HG02970 (cell line): ENCODE measurements around the gene AK1.
"Not testable (repeated sequence)": the region's sequence is repeated elsewhere in the genome, so short reads cannot be mapped to it uniquely, and the experiment has no call there.

Source experiments
- ATAC-seq: cut with Tn5 transposase; IDR thresholded peaks from one replicate; pipeline ENCODE4 v1.9.1; 2021; ENCODE audit warnings: mild to moderate bottlenecking, moderate library complexity, moderate number of reproducible peaks; ENCODE audit not compliant: unreplicated experiment, low FRiP score

Gene AK1

DNA sequence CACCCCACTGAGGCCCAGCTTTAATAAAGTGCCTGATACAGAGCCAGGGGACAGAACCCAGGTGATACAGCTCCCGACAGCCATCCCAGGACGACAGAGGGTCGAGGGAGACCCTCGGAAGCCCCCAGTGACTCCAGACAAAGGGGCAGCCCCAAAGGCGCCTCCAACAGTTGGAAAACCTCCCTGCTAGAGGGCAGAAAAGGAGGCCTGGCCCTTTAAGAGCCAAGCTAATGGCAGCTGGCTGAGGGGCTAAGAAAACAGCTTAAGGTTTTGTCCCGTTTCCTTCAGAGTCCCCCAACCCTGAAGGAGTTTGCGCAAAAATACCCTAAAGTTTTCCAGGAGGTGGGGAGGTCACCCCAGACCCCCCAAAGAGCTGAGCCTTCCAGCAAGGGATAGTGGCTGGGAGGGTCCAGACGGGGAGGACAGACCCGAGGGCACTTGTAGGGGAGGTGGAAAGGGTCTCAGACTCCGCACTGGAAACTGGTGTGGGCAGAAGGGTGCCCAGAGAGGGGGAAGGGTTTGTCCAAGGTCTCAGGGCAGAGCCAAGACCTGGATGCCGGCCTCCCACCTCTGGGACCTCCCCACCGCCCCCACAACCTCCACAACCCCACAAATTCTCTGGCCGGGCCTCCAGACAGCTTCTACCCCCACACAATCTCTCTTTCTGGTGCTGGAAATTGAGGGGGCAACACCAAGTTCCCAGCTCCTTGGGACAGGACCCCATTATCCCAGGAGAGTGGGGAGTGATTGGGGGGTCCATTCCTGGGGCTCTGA, 8.2 kb upstream of the AK1 start:
- ATAC-seq, result no peak

DNA sequence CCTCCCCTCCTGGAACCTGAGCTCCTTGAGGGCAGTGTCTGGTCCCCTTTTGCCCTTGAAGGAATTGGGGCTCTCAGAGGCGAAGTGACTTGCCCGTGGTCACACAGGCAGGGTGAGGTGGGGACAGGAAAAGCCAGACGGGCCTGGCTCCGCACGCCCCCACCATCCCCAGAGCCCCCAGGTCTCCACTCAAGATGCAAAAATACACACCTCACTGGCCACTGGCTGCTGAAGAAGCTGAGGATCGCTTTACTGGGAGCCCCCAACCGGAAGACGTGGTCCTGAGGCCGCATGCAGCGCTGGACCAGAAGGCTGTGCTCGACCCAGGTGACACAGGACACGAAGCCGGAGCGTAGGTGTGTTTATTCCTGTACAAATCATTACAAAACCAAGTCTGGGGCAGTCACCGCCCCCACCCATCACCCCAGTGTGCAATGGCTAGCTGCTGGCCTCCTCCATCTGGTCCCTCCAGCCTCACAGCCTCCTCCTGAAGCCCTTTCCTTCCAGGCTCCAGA, 7.6 kb upstream of the AK1 start:
- ATAC-seq, result no peak

- no peak for ATAC-seq
These were observed 7.0 kb upstream of the AK1 start for GRCh38 chr9:127884427-127884911.

GRCh38 chr9:127883959-127884358, 6.5 kb upstream of the AK1 start:
- ATAC-seq, result no peak

DNA sequence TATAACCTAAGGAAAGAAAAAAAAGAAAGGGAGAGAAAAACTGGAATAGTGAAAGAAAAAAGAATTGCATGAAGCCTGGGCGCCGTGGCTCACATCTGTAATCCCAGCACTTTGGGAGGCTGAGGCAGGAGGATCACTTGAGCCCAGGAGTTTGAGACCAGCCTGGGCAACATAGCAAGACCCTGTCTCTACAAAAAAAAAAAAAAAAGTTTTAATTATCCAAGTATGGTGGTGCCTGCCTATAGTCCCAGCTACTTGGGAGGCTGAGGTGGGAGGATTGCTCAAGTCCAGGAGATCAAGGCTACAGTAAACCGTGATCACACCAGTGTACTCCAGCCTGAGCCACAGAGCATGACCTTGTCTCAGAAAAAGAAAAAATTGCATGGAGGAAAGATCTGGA, 4.2 kb upstream of the AK1 start:
- not testable (repeated sequence) for ATAC-seq

- ATAC-seq, result no peak
These were observed 2.7 kb upstream of the AK1 start for GRCh38 chr9:127880143-127880542.

GRCh38 chr9:127878652-127879390, 1.3 kb upstream of the AK1 start:
- ATAC-seq, result no peak

- ATAC-seq, result no peak
These were observed 651 bp upstream of the AK1 start for GRCh38 chr9:127878001-127878651.

DNA sequence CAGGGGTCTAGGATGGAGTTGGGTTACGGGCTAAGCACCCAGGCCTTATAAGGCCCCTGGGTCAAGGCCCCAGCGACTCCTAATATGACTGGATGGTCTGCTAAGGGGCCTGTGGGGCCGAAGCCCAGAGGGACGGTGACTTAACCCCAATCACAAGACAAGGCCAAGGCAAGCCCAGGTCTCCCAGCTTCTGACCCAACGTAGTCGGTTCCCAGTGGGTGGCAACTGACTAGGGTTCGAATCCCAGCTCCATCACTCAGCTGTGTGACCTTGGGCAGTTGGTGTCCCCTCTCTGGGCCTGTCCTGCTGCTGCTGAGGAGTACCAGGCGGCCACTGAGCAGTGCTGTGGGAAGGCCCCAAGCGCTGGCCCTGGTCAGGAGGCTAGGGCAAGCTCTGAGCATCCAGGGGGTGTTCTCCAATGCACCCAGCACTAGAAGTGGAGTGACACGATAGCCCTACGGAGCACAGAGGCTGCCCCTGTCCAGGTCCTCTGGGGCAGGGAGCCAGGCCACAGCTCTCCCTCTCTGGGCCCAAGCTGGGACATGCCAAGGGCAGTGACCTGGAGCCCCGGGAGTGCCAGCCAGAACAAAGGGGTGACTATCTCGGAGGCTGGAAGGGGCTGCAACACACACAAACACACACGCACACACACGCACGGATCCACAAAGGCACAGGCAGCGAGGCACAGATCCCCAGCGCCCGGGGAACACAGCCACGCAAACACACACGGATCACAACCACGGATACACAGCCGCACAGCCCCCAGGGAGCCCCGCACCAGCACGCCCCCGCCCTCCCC, 512 bp downstream of the AK1 start:
- no peak for ATAC-seq

GRCh38 chr9:127876026-127876763, 1.3 kb downstream of the AK1 start:
- ATAC-seq, result no peak

DNA sequence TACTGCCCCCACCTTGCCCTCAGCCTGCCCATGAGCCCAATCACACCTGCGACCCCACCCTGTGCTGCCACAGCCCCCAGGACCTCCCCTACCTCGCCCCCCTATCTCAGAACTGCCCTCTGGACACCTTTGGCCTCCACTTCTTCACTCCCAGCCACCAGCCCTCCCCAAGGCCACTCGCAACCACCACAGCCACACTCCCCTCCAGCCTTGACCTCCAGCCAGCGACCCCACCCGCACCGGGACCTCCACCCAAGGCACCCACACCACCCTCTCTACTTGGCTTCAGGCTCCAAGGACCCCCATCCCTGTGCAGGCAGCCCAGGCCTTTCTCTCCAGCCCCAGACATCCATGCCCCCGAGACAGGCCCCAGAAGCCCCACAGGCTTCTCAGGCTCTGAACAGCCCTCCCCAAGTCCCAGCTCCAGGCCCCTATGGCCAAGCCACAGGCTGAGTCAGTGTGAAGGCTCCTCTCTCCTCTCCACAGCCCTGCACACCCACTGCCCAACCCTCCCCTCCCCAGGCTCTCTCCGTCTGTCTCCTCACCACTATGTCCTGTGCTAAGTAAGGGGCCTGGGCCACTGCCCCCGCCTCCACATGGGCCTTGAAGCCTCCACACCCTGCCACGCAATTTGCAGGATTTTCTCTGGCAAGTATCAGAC, 2.0 kb downstream of the AK1 start:
- no peak for ATAC-seq

- ATAC-seq, result no peak
These were observed 2.9 kb downstream of the AK1 start for GRCh38 chr9:127874301-127875221.

- no peak for ATAC-seq
These were observed 3.6 kb downstream of the AK1 start for GRCh38 chr9:127873886-127874285.

- ATAC-seq, result no peak
These were observed 4.2 kb downstream of the AK1 start for GRCh38 chr9:127873223-127873691.

- ATAC-seq, result no peak
These were observed 4.9 kb downstream of the AK1 start for GRCh38 chr9:127872369-127873222.

GRCh38 chr9:127871531-127871930, 5.9 kb downstream of the AK1 start:
- ATAC-seq, result no peak

GRCh38 chr9:127870887-127871286, 6.6 kb downstream of the AK1 start:
- ATAC-seq, result no peak
